Neural cell (in vitro differentiated cells): ENCODE results near the gene NOL8. TPM values are rescaled to one million over a fixed set of nuclear protein-coding genes. Genes with fewer than 3 reads are reported as not detected.

Experiments used
- H2AFZ ChIP-seq: fragments of 200-600, 300-800 bp; sonication (generic), shearing (Covaris generic); 2 replicates; pipeline ENCODE4 v1.6.0; 2014; ENCODE audit warnings: low read depth, mild to moderate bottlenecking, antibody characterized with exemption, low read length, moderate library complexity
- H3F3A ChIP-seq: fragments of 200-600 bp; shearing (Covaris generic); 2 replicates; pipeline ENCODE4 v1.6.1; 2016; ENCODE audit warnings: mild to moderate bottlenecking, moderate library complexity, mixed read lengths, antibody characterized with exemption, low read length; ENCODE audit not compliant: insufficient read depth, poor library complexity, severe bottlenecking
- H3K27ac ChIP-seq: fragments of 200-600, 300-800 bp; sonication (generic), shearing (Covaris generic); 2 replicates; pipeline ENCODE4 v1.5.1; 2014; ENCODE audit warnings: mild to moderate bottlenecking, low read length, moderate library complexity
- H3K27me3 ChIP-seq: fragments of 300-800, 200-600 bp; sonication (generic), shearing (Covaris generic); 2 replicates; pipeline ENCODE4 v1.6.0; 2014; ENCODE audit warnings: mild to moderate bottlenecking, low read depth, low read length, moderate library complexity; ENCODE audit not compliant: insufficient read depth
- H3K36me3 ChIP-seq: fragments of 300-800, 200-600 bp; sonication (generic), shearing (Covaris generic); 2 replicates; pipeline ENCODE4 v1.5.1; 2014; ENCODE audit warnings: mild to moderate bottlenecking, antibody characterized with exemption, low read length, moderate library complexity; ENCODE audit not compliant: insufficient read depth
- H3K4me2 ChIP-seq: fragments of 300-800, 200-600 bp; sonication (generic), shearing (Covaris generic); 2 replicates; pipeline ENCODE4 v1.6.0; 2014; ENCODE audit warnings: mild to moderate bottlenecking, low read length
- H3K4me3 ChIP-seq: fragments of 300-800, 200-600 bp; sonication (generic), shearing (Covaris generic); 2 replicates; pipeline ENCODE4 v1.5.1; 2014; ENCODE audit warnings: mild to moderate bottlenecking, low read length, moderate library complexity
- H3K79me2 ChIP-seq: fragments of 200-600 bp; shearing (Covaris generic); replicated peaks from 2 replicates; pipeline ENCODE4 v1.6.0; 2014; ENCODE audit warnings: mild to moderate bottlenecking, low read length, moderate library complexity; ENCODE audit not compliant: insufficient read depth
- H3K9ac ChIP-seq: fragments of 300-800, 200-600 bp; sonication (generic), shearing (Covaris generic); 2 replicates; pipeline ENCODE4 v1.6.1; 2016; ENCODE audit warnings: mild to moderate bottlenecking, low read length, mixed read lengths
- H3K9me2 ChIP-seq: fragments of 200-600 bp; shearing (Covaris generic); 2 replicates; pipeline ENCODE4 v1.6.1; 2016; ENCODE audit warnings: mild to moderate bottlenecking, low read length, mixed read lengths; ENCODE audit not compliant: insufficient read depth
- H3K9me3 ChIP-seq: fragments of 200-600, 300-800 bp; sonication (generic), shearing (Covaris generic); 2 replicates; pipeline ENCODE4 v1.6.1; 2016; ENCODE audit warnings: mild to moderate bottlenecking, mixed run types, low read length, moderate library complexity, mixed read lengths
- H4K20me1 ChIP-seq: fragments of 200-600 bp; shearing (Covaris generic); 2 replicates; pipeline ENCODE4 v1.6.1; 2016; ENCODE audit warnings: mild to moderate bottlenecking, mixed run types; ENCODE audit not compliant: insufficient read depth
- EP300 ChIP-seq: fragments of 450-650 bp; conservative IDR thresholded peaks from 2 replicates; pipeline ENCODE4 v1.6.1; 2014; ENCODE audit warnings: antibody characterized with exemption, mild to moderate bottlenecking, moderate library complexity; ENCODE audit not compliant: poor library complexity, severe bottlenecking
- EZH2 ChIP-seq: fragments of 200-600, 300-800 bp; shearing (Covaris generic), sonication (generic); IDR thresholded peaks from 2 replicates; pipeline ENCODE4 v1.6.1; 2014; ENCODE audit warnings: antibody characterized with exemption, low read length, borderline replicate concordance, mild to moderate bottlenecking; ENCODE audit not compliant: insufficient read depth, poor library complexity, severe bottlenecking
- MXI1 ChIP-seq: fragments of 450-650 bp; conservative IDR thresholded peaks from 2 replicates; pipeline ENCODE4 v1.6.1; 2014; ENCODE audit warnings: antibody characterized with exemption, mild to moderate bottlenecking; ENCODE audit not compliant: poor library complexity, severe bottlenecking
- POLR2AphosphoS5 ChIP-seq: IDR thresholded peaks from 2 replicates; pipeline ENCODE4 v1.6.1; 2012
- RAD21 ChIP-seq: fragments of 450-650 bp; conservative IDR thresholded peaks from 2 replicates; pipeline ENCODE4 v1.6.1; 2014; ENCODE audit warnings: antibody characterized with exemption, mild to moderate bottlenecking, moderate library complexity
- SMC3 ChIP-seq: fragments of 450-650 bp; conservative IDR thresholded peaks from 2 replicates; pipeline ENCODE4 v1.6.1; 2014; ENCODE audit warnings: antibody characterized with exemption, mild to moderate bottlenecking, moderate library complexity; ENCODE audit not compliant: poor library complexity
- TAF1 ChIP-seq: IDR thresholded peaks from 2 replicates; pipeline ENCODE4 v1.6.1; 2012; ENCODE audit warnings: low read depth
- polyA plus RNA-seq: library from polyadenylated mRNA; depleted of rRNA; stranded (reverse); fragments of >200 nt; gene quantifications from 2 replicates; pipeline ENCODE4 v1.2.3, GENCODE V29; 2014
- TF ChIP-seq, protein P1 (sequence below): fragments of 450-650 bp; IDR thresholded peaks from 2 replicates; pipeline ENCODE4 v1.5.1; 2014; ENCODE audit warnings: antibody characterized with exemption, mild to moderate bottlenecking, moderate library complexity; ENCODE audit not compliant: poor library complexity, severe bottlenecking
- TF ChIP-seq, protein P2 (sequence below): IDR thresholded peaks from 2 replicates; pipeline ENCODE4 v1.6.1; 2012; ENCODE audit warnings: borderline replicate concordance

The NOL8 gene
- polyA plus RNA-seq, 1 donor from 2014 or later, result 25.3 TPM

DNA sequence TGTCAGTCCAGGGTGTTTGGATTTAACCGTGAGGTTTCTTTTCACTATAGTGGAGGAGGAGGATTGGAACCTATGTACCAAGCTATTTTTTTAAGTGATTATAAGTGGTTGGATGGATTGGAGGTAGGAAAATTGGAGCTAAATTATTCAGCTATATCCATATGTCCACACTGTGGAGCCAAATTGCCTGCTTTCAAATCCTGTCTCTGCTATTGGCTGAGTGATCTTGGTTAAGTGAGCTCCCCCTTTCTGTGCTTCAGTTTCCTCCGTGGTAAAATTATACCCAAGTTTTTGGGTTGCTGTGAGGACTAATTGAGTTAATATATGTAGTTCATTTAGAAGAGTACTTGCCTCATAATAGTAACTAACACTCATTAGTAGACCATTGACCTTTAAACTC lies 3.1 kb upstream of the NOL8 start:
- Histone ChIP-seq H3F3A (no peaks in the 10 kb centered on the region), H3K27ac (no peak overlapping the region), H3K79me2 (peaks cover 10% of the 10 kb centered on the region), H3K9ac (no peak overlapping the region), H2AFZ (no peak overlapping the region), H4K20me1 (no peaks in the 10 kb centered on the region), H3K4me2 (no peak overlapping the region), H3K9me2 (no peaks in the 10 kb centered on the region), H3K4me3 (no peak overlapping the region), H3K27me3 (no peaks in the 10 kb centered on the region), H3K36me3 (no peaks in the 10 kb centered on the region), H3K9me3 (no peaks in the 10 kb centered on the region)
- no peak for TF ChIP-seq TAF1
- TF ChIP-seq SMC3, result no peak
- TF ChIP-seq MXI1, result no peak
- TF ChIP-seq, protein P1, sequence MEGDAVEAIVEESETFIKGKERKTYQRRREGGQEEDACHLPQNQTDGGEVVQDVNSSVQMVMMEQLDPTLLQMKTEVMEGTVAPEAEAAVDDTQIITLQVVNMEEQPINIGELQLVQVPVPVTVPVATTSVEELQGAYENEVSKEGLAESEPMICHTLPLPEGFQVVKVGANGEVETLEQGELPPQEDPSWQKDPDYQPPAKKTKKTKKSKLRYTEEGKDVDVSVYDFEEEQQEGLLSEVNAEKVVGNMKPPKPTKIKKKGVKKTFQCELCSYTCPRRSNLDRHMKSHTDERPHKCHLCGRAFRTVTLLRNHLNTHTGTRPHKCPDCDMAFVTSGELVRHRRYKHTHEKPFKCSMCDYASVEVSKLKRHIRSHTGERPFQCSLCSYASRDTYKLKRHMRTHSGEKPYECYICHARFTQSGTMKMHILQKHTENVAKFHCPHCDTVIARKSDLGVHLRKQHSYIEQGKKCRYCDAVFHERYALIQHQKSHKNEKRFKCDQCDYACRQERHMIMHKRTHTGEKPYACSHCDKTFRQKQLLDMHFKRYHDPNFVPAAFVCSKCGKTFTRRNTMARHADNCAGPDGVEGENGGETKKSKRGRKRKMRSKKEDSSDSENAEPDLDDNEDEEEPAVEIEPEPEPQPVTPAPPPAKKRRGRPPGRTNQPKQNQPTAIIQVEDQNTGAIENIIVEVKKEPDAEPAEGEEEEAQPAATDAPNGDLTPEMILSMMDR, result no peak
- TF ChIP-seq, protein P2, sequence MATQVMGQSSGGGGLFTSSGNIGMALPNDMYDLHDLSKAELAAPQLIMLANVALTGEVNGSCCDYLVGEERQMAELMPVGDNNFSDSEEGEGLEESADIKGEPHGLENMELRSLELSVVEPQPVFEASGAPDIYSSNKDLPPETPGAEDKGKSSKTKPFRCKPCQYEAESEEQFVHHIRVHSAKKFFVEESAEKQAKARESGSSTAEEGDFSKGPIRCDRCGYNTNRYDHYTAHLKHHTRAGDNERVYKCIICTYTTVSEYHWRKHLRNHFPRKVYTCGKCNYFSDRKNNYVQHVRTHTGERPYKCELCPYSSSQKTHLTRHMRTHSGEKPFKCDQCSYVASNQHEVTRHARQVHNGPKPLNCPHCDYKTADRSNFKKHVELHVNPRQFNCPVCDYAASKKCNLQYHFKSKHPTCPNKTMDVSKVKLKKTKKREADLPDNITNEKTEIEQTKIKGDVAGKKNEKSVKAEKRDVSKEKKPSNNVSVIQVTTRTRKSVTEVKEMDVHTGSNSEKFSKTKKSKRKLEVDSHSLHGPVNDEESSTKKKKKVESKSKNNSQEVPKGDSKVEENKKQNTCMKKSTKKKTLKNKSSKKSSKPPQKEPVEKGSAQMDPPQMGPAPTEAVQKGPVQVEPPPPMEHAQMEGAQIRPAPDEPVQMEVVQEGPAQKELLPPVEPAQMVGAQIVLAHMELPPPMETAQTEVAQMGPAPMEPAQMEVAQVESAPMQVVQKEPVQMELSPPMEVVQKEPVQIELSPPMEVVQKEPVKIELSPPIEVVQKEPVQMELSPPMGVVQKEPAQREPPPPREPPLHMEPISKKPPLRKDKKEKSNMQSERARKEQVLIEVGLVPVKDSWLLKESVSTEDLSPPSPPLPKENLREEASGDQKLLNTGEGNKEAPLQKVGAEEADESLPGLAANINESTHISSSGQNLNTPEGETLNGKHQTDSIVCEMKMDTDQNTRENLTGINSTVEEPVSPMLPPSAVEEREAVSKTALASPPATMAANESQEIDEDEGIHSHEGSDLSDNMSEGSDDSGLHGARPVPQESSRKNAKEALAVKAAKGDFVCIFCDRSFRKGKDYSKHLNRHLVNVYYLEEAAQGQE, result no peak
- TF ChIP-seq EZH2, result no peak
- no peak for TF ChIP-seq POLR2AphosphoS5
- no peak for TF ChIP-seq EP300
- TF ChIP-seq RAD21, result peak; percentile 32

DNA sequence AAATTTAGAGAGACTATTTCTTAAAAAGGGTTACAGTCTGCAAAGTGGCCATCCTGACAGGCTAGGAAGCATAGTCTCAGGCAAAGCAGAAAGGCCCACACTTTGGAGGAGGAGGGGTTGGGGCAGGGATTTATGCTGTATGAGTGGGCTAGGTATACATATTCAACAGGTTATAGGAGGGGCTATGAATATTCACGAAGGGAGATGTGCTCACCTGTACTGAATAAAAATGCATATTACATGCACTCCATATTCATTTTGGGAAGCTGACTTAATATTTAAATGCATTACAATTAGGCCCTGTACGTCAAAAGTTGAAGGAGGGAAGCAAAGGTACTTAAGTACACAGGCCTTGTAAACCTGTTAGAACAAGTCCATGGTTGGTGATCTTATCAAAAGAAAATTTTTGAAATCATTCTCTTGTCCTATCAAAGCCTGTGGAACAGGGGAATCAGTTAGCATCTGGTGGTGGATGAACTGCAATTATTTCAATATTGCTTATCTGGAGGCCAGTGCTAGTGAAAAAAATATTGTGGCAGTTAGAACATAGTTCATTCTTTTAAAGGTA lies 2.2 kb upstream of the NOL8 start:
- no peak overlapping the region for H3K4me2 ChIP-seq
- H4K20me1 ChIP-seq, result no peaks in the 10 kb centered on the region
- no peak overlapping the region for H2AFZ ChIP-seq
- H3K4me3 ChIP-seq, result no peak overlapping the region
- H3F3A ChIP-seq, result no peaks in the 10 kb centered on the region
- no peaks in the 10 kb centered on the region for H3K9me3 ChIP-seq
- no peak overlapping the region for H3K9ac ChIP-seq
- H3K27ac ChIP-seq, result no peak overlapping the region
- peaks cover 10% of the 10 kb centered on the region for H3K79me2 ChIP-seq
- H3K27me3 ChIP-seq, result no peaks in the 10 kb centered on the region
- no peaks in the 10 kb centered on the region for H3K36me3 ChIP-seq
- H3K9me2 ChIP-seq, result no peaks in the 10 kb centered on the region
- TF ChIP-seq EZH2, result no peak
- TF ChIP-seq, protein P1, result no peak
- TF ChIP-seq, protein P2, result no peak
- TF ChIP-seq POLR2AphosphoS5, result no peak
- TF ChIP-seq MXI1, result no peak
- TF ChIP-seq EP300, result no peak
- no peak for TF ChIP-seq RAD21
- TF ChIP-seq TAF1, result no peak
- TF ChIP-seq SMC3, result no peak
